HEK293T (cell line): ENCODE results near the gene BCL2L11.

Source experiments
- ARNT ChIP-seq: fragments of 450-650 bp; IDR thresholded peaks from 2 replicates; pipeline ENCODE4 v1.6.1; 2017; ENCODE audit warnings: mild to moderate bottlenecking
- BHLHE40 ChIP-seq: fragments of 450-650 bp; IDR thresholded peaks from 2 replicates; pipeline ENCODE4 v1.6.1; 2016; ENCODE audit warnings: mild to moderate bottlenecking, moderate library complexity, borderline replicate concordance
- ELF4 ChIP-seq: fragments of 450-650 bp; IDR thresholded peaks from 2 replicates; pipeline ENCODE4 v1.6.1; 2017; ENCODE audit warnings: antibody characterized with exemption
- FOXK2 ChIP-seq: fragments of 450-650 bp; IDR thresholded peaks from 2 replicates; pipeline ENCODE4 v1.6.1; 2016; ENCODE audit warnings: mild to moderate bottlenecking
- FOXM1 ChIP-seq: fragments of 450-650 bp; IDR thresholded peaks from 2 replicates; pipeline ENCODE4 v1.6.1; 2017; ENCODE audit warnings: mild to moderate bottlenecking, borderline replicate concordance
- LEF1 ChIP-seq: fragments of 450-650 bp; IDR thresholded peaks from 2 replicates; pipeline ENCODE4 v1.6.1; 2017; ENCODE audit warnings: mild to moderate bottlenecking, borderline replicate concordance
- NFRKB ChIP-seq: fragments of 450-650 bp; IDR thresholded peaks from 2 replicates; pipeline ENCODE4 v1.6.1; 2016; ENCODE audit warnings: mild to moderate bottlenecking, moderate library complexity
- SP1 ChIP-seq: fragments of 450-650 bp; IDR thresholded peaks from 2 replicates; pipeline ENCODE4 v1.6.1; 2017
- SUZ12 ChIP-seq: fragments of 450-650 bp; IDR thresholded peaks from 2 replicates; pipeline ENCODE4 v1.6.1; 2016; ENCODE audit warnings: mild to moderate bottlenecking

DNA sequence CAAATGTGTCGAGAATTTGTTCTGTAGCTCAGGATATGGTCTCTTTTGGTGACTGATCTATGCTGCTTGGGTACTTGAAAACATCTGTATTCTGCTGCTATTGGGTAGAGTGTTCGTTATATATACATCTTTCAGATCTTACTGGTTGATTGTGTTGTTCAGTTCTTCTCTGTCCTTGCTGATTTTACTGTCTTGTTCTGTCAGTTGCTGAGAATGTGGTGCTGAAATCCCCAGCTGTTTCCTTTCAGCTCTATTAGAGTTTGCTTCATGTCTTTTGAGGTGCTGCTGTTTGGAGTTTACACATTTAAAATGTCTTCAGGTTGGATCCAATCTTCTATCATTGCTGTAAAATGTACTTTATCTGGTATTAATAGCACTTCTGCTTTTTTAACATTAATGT is 12.9 kb downstream of the BCL2L11 start:
- TF ChIP-seq FOXM1, result no peak
- TF ChIP-seq SUZ12, result no peak
- TF ChIP-seq BHLHE40, result no peak
- TF ChIP-seq ARNT, result no peak
- TF ChIP-seq SP1, result no peak
- no peak for TF ChIP-seq NFRKB
- TF ChIP-seq FOXK2, result no peak
- TF ChIP-seq ELF4, result no peak
- no peak for TF ChIP-seq LEF1
